Activated CD8-positive, alpha-beta memory T cell treated with anti-CD3 and anti-CD28 coated beads, Interleukin-2, amount 50 U/mL, for 1 hour (primary cell): ENCODE results near the gene ADAMTSL3.
"Not testable (repeated sequence)": the region's sequence is repeated elsewhere in the genome, so short reads cannot be mapped to it uniquely, and the experiment has no call there.

ENCODE experiments used
- DNase-seq: peaks from one replicate; pipeline ENCODE4 v3.0.0-alpha.2; 2020; ENCODE audit errors: extremely low read depth

ADAMTSL3 gene

GRCh38 chr15:84034578-84035398, 380.9 kb downstream of the ADAMTSL3 start:
- no peak for DNase-seq

GRCh38 chr15:84035399-84035766, 381.5 kb downstream of the ADAMTSL3 start:
- no peak for DNase-seq

- DNase-seq: no peak
These were observed 383.4 kb downstream of the ADAMTSL3 start for GRCh38 chr15:84037301-84037700.

GRCh38 chr15:84042434-84043056, 388.6 kb downstream of the ADAMTSL3 start:
- not testable (repeated sequence) for DNase-seq

GRCh38 chr15:84046064-84046637, 392.2 kb downstream of the ADAMTSL3 start:
- DNase-seq: no peak

- not testable (repeated sequence) for DNase-seq
These were observed 395.6 kb downstream of the ADAMTSL3 start for GRCh38 chr15:84049480-84049879.

GRCh38 chr15:84050076-84050475, 396.2 kb downstream of the ADAMTSL3 start:
- no peak for DNase-seq

- not testable (repeated sequence) for DNase-seq
These were observed 397.2 kb downstream of the ADAMTSL3 start for GRCh38 chr15:84051146-84051545.

GRCh38 chr15:84054544-84054943, 400.6 kb downstream of the ADAMTSL3 start:
- DNase-seq: not testable (repeated sequence)

- DNase-seq: no peak
These were observed 403.9 kb downstream of the ADAMTSL3 start for GRCh38 chr15:84057714-84058331.

GRCh38 chr15:84063674-84064073, 409.8 kb downstream of the ADAMTSL3 start:
- not testable (repeated sequence) for DNase-seq

GRCh38 chr15:84068674-84069073, 414.8 kb downstream of the ADAMTSL3 start:
- not testable (repeated sequence) for DNase-seq

GRCh38 chr15:84078038-84078437, 424.1 kb downstream of the ADAMTSL3 start:
- DNase-seq: not testable (repeated sequence)

- DNase-seq: not testable (repeated sequence)
These were observed 425.5 kb downstream of the ADAMTSL3 start for GRCh38 chr15:84079325-84079884.

GRCh38 chr15:84079885-84080777, 426.2 kb downstream of the ADAMTSL3 start:
- DNase-seq: no peak

GRCh38 chr15:84080778-84081084, 426.8 kb downstream of the ADAMTSL3 start:
- not testable (repeated sequence) for DNase-seq

- DNase-seq: no peak
These were observed 427.7 kb downstream of the ADAMTSL3 start for GRCh38 chr15:84081391-84082168.

GRCh38 chr15:84082739-84083138, 428.8 kb downstream of the ADAMTSL3 start:
- no peak for DNase-seq

GRCh38 chr15:84086071-84086470, 432.1 kb downstream of the ADAMTSL3 start:
- not testable (repeated sequence) for DNase-seq
